HEK293 (cell line): Measurements from ENCODE around the gene MATN4.
A peak's percentile ranks its signal among the peaks of the same experiment; 100 is the strongest.

Experiments
- HOXC10 ChIP-seq: sonication (generic); formaldehyde crosslinking; IDR thresholded peaks from 2 replicates; pipeline ENCODE4 v1.8.1; 2023; ENCODE audit warnings: mild to moderate bottlenecking, missing genetic modification reagents
- KLF8 ChIP-seq: fragments of 450-650 bp; formaldehyde crosslinking; IDR thresholded peaks from 2 replicates; pipeline ENCODE4 v1.5.1; 2016; ENCODE audit warnings: missing biosample characterization, missing genetic modification characterization
- PRDM10 ChIP-seq: fragments of 450-650 bp; formaldehyde crosslinking; IDR thresholded peaks from 2 replicates; pipeline ENCODE4 v1.5.1; 2016; ENCODE audit warnings: missing biosample characterization, missing genetic modification characterization
- WT1 ChIP-seq: fragments of 450-650 bp; formaldehyde crosslinking; IDR thresholded peaks from 2 replicates; pipeline ENCODE4 v1.5.1; 2016; ENCODE audit warnings: missing biosample characterization, missing genetic modification characterization
- ZBTB26 ChIP-seq: fragments of 450-650 bp; formaldehyde crosslinking; optimal IDR thresholded peaks from 2 replicates; pipeline ENCODE3; 2016; ENCODE audit warnings: missing biosample characterization, mild to moderate bottlenecking, missing genetic modification characterization
- ZNF121 ChIP-seq: fragments of 450-650 bp; formaldehyde crosslinking; IDR thresholded peaks from 2 replicates; pipeline ENCODE4 v1.5.1; 2016; ENCODE audit warnings: missing biosample characterization, missing genetic modification characterization
- ZNF155 ChIP-seq: fragments of 450-650 bp; formaldehyde crosslinking; IDR thresholded peaks from 2 replicates; pipeline ENCODE4 v1.5.1; 2016; ENCODE audit warnings: missing biosample characterization, missing genetic modification characterization
- ZNF169 ChIP-seq: fragments of 450-650 bp; formaldehyde crosslinking; IDR thresholded peaks from 2 replicates; pipeline ENCODE4 v1.5.1; 2016; ENCODE audit warnings: missing biosample characterization, missing genetic modification characterization
- ZNF274 ChIP-seq, 2 experiments: fragments of 200-500 bp in 1 of 2; fragments of 450-650 bp in 1 of 2; sonication (Bioruptor generic) in 1 of 2; formaldehyde crosslinking in 1 of 2; IDR thresholded peaks; 2 replicates each; pipeline versions ENCODE4 v1.5.1 to v1.6.1; 2014 to 2016; ENCODE audit warnings: borderline replicate concordance in 1 of 2, inconsistent platforms in 1 of 2, low read length in 1 of 2, missing biosample characterization in 1 of 2, missing genetic modification characterization in 1 of 2
- ZNF37A ChIP-seq: fragments of 450-650 bp; IDR thresholded peaks from 2 replicates; pipeline ENCODE4 v1.5.1; 2018; ENCODE audit warnings: missing biosample characterization, missing genetic modification characterization
- ZNF48 ChIP-seq: fragments of 450-650 bp; formaldehyde crosslinking; IDR thresholded peaks from 2 replicates; pipeline ENCODE4 v1.5.1; 2016; ENCODE audit warnings: missing biosample characterization, missing genetic modification characterization
- ZNF510 ChIP-seq: fragments of 450-650 bp; formaldehyde crosslinking; IDR thresholded peaks from 2 replicates; pipeline ENCODE4 v1.5.1; 2018; ENCODE audit warnings: mild to moderate bottlenecking, missing genetic modification characterization, missing biosample characterization; ENCODE audit not compliant: insufficient replicate concordance
- ZNF544 ChIP-seq: fragments of 450-650 bp; formaldehyde crosslinking; IDR thresholded peaks from 2 replicates; pipeline ENCODE4 v1.5.0; 2017; ENCODE audit warnings: missing biosample characterization, missing genetic modification characterization
- ZNF549 ChIP-seq: fragments of 450-650 bp; IDR thresholded peaks from 2 replicates; pipeline ENCODE4 v1.5.1; 2018; ENCODE audit warnings: missing biosample characterization, missing genetic modification characterization, mild to moderate bottlenecking, inconsistent platforms, moderate library complexity
- ZNF610 ChIP-seq: fragments of 450-650 bp; formaldehyde crosslinking; IDR thresholded peaks from 2 replicates; pipeline ENCODE4 v1.5.1; 2016; ENCODE audit warnings: missing biosample characterization, missing genetic modification characterization, borderline replicate concordance
- ZNF707 ChIP-seq: fragments of 450-650 bp; formaldehyde crosslinking; IDR thresholded peaks from 2 replicates; pipeline ENCODE4 v1.5.1; 2016; ENCODE audit warnings: missing biosample characterization, missing genetic modification characterization
- ZNF777 ChIP-seq: fragments of 450-650 bp; formaldehyde crosslinking; IDR thresholded peaks from 2 replicates; pipeline ENCODE4 v1.5.1; 2017; ENCODE audit warnings: missing biosample characterization, missing genetic modification characterization, borderline replicate concordance
- ZSCAN16 ChIP-seq: fragments of 450-650 bp; formaldehyde crosslinking; IDR thresholded peaks from 2 replicates; pipeline ENCODE4 v1.5.1; 2016; ENCODE audit warnings: missing biosample characterization, missing genetic modification characterization
- TF ChIP-seq, protein P1 (sequence below): fragments of 450-650 bp; formaldehyde crosslinking; IDR thresholded peaks from 2 replicates; pipeline ENCODE4 v1.5.1; 2017; ENCODE audit warnings: missing biosample characterization, mild to moderate bottlenecking, missing genetic modification characterization, moderate library complexity
- TF ChIP-seq, protein P2 (sequence below): fragments of 450-650 bp; formaldehyde crosslinking; IDR thresholded peaks from 2 replicates; pipeline ENCODE4 v1.5.1; 2017; ENCODE audit warnings: missing biosample characterization, missing genetic modification characterization
- TF ChIP-seq, protein P3 (sequence below): fragments of 450-650 bp; formaldehyde crosslinking; IDR thresholded peaks from 2 replicates; pipeline ENCODE4 v1.5.1; 2016; ENCODE audit warnings: missing biosample characterization, missing genetic modification characterization
- TF ChIP-seq, protein P4 (sequence below): fragments of 450-650 bp; formaldehyde crosslinking; IDR thresholded peaks from 2 replicates; pipeline ENCODE4 v1.5.1; 2016; ENCODE audit warnings: missing biosample characterization, missing genetic modification characterization
- TF ChIP-seq, protein P5 (sequence below): fragments of 450-650 bp; formaldehyde crosslinking; IDR thresholded peaks from 2 replicates; pipeline ENCODE4 v1.5.1; 2017; ENCODE audit warnings: missing biosample characterization, missing genetic modification characterization

The MATN4 gene

GRCh38 chr20:45282700-45283550 lies 25.2 kb downstream of the MATN4 start (continued):
- TF ChIP-seq PRDM10 (no peak), KLF8 (tag by site-specific recombination) (no peak), ZNF169 (tag by site-specific recombination) (no peak), WT1 (no peak), ZNF549 (tag by site-specific recombination) (no peak), ZNF707 (tag by site-specific recombination) (no peak), ZNF274 (IDR thresholded peaks at IDR 0.05; ENCODE audit: low read length) (no peak), ZNF274 (tag by site-specific recombination; IDR thresholded peaks at IDR 0.05; ENCODE audit: borderline replicate concordance) (peak; percentile 52; the same call in 1 of the 2 replicates), ZNF610 (tag by site-specific recombination) (no peak), ZNF544 (peak; percentile 44; the same call in 1 of the 2 replicates), ZNF777 (tag by site-specific recombination) (no peak), ZNF121 (tag by site-specific recombination) (no peak), ZBTB26 (tag by site-specific recombination) (peak; percentile 16), ZNF155 (no peak), ZSCAN16 (tag by site-specific recombination) (no peak), ZNF48 (tag by site-specific recombination) (no peak), HOXC10 (CRISPR knock-in tag) (no peak), ZNF37A (tag by site-specific recombination) (no peak), ZNF510 (tag by site-specific recombination) (no peak)
- TF ChIP-seq, protein P1, sequence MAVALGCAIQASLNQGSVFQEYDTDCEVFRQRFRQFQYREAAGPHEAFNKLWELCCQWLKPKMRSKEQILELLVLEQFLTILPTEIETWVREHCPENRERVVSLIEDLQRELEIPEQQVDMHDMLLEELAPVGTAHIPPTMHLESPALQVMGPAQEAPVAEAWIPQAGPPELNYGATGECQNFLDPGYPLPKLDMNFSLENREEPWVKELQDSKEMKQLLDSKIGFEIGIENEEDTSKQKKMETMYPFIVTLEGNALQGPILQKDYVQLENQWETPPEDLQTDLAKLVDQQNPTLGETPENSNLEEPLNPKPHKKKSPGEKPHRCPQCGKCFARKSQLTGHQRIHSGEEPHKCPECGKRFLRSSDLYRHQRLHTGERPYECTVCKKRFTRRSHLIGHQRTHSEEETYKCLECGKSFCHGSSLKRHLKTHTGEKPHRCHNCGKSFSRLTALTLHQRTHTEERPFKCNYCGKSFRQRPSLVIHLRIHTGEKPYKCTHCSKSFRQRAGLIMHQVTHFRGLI (tag by site-specific recombination) = no peak
- TF ChIP-seq, protein P2, sequence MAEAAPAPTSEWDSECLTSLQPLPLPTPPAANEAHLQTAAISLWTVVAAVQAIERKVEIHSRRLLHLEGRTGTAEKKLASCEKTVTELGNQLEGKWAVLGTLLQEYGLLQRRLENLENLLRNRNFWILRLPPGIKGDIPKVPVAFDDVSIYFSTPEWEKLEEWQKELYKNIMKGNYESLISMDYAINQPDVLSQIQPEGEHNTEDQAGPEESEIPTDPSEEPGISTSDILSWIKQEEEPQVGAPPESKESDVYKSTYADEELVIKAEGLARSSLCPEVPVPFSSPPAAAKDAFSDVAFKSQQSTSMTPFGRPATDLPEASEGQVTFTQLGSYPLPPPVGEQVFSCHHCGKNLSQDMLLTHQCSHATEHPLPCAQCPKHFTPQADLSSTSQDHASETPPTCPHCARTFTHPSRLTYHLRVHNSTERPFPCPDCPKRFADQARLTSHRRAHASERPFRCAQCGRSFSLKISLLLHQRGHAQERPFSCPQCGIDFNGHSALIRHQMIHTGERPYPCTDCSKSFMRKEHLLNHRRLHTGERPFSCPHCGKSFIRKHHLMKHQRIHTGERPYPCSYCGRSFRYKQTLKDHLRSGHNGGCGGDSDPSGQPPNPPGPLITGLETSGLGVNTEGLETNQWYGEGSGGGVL = peak; percentile 27; the same call in 1 of the 2 replicates
- TF ChIP-seq, protein P3, sequence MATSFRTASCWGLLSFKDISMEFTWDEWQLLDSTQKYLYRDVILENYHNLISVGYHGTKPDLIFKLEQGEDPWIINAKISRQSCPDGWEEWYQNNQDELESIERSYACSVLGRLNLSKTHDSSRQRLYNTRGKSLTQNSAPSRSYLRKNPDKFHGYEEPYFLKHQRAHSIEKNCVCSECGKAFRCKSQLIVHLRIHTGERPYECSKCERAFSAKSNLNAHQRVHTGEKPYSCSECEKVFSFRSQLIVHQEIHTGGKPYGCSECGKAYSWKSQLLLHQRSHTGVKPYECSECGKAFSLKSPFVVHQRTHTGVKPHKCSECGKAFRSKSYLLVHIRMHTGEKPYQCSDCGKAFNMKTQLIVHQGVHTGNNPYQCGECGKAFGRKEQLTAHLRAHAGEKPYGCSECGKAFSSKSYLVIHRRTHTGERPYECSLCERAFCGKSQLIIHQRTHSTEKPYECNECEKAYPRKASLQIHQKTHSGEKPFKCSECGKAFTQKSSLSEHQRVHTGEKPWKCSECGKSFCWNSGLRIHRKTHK (tag by site-specific recombination) = no peak
- TF ChIP-seq, protein P4, sequence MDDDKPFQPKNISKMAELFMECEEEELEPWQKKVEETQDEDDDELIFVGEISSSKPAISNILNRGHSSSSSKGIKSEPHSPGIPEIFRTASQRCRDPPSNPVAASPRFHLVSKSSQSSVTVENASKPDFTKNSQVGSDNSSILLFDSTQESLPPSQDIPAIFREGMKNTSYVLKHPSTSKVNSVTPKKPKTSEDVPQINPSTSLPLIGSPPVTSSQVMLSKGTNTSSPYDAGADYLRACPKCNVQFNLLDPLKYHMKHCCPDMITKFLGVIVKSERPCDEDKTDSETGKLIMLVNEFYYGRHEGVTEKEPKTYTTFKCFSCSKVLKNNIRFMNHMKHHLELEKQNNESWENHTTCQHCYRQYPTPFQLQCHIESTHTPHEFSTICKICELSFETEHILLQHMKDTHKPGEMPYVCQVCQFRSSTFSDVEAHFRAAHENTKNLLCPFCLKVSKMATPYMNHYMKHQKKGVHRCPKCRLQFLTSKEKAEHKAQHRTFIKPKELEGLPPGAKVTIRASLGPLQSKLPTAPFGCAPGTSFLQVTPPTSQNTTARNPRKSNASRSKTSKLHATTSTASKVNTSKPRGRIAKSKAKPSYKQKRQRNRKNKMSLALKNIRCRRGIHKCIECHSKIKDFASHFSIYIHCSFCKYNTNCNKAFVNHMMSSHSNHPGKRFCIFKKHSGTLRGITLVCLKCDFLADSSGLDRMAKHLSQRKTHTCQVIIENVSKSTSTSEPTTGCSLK (tag by site-specific recombination) = no peak
- TF ChIP-seq, protein P5, sequence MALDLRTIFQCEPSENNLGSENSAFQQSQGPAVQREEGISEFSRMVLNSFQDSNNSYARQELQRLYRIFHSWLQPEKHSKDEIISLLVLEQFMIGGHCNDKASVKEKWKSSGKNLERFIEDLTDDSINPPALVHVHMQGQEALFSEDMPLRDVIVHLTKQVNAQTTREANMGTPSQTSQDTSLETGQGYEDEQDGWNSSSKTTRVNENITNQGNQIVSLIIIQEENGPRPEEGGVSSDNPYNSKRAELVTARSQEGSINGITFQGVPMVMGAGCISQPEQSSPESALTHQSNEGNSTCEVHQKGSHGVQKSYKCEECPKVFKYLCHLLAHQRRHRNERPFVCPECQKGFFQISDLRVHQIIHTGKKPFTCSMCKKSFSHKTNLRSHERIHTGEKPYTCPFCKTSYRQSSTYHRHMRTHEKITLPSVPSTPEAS (tag by site-specific recombination) = peak; percentile 87
